HK-2 (cell line): ENCODE data around the gene SHC3.

Source experiments
- DNase-seq: peaks from one replicate; pipeline ENCODE4 v3.0.0-alpha.2; 2018; ENCODE audit not compliant: unreplicated experiment

The SHC3 gene

GRCh38 chr9:89185980-89186379 lies 7.4 kb upstream of the SHC3 start:
- DNase-seq: no peak

GRCh38 chr9:89183146-89183545 lies 4.5 kb upstream of the SHC3 start:
- no peak for DNase-seq

GRCh38 chr9:89182369-89182768 lies 3.8 kb upstream of the SHC3 start:
- DNase-seq: no peak

GRCh38 chr9:89179895-89180734 lies 1.5 kb upstream of the SHC3 start:
- DNase-seq: peak; percentile 89

GRCh38 chr9:89179540-89179894 lies 899 bp upstream of the SHC3 start:
- no peak for DNase-seq

GRCh38 chr9:89178830-89179539 lies 367 bp upstream of the SHC3 start:
- no peak for DNase-seq

GRCh38 chr9:89177012-89177943 lies 1.3 kb downstream of the SHC3 start:
- peak; percentile 28 for DNase-seq

GRCh38 chr9:89175828-89176261 lies 2.8 kb downstream of the SHC3 start:
- DNase-seq: no peak

- no peak for DNase-seq
Measured at GRCh38 chr9:89174291-89174690, 4.3 kb downstream of the SHC3 start.

- no peak for DNase-seq
Measured at GRCh38 chr9:89173072-89173471, 5.5 kb downstream of the SHC3 start.

GRCh38 chr9:89172398-89172797 lies 6.2 kb downstream of the SHC3 start:
- DNase-seq: no peak

- DNase-seq: no peak
Measured at GRCh38 chr9:89171693-89172092, 6.9 kb downstream of the SHC3 start.

- DNase-seq: no peak
Measured at GRCh38 chr9:89171231-89171630, 7.4 kb downstream of the SHC3 start.

GRCh38 chr9:89168901-89169813 lies 9.5 kb downstream of the SHC3 start:
- DNase-seq: no peak

GRCh38 chr9:89167788-89168187 lies 10.8 kb downstream of the SHC3 start:
- no peak for DNase-seq

- no peak for DNase-seq
Measured at GRCh38 chr9:89166852-89167251, 11.8 kb downstream of the SHC3 start.

GRCh38 chr9:89165880-89166279 lies 12.7 kb downstream of the SHC3 start:
- no peak for DNase-seq

GRCh38 chr9:89165341-89165740 lies 13.3 kb downstream of the SHC3 start:
- no peak for DNase-seq

- DNase-seq: no peak
Measured at GRCh38 chr9:89161221-89161620, 17.4 kb downstream of the SHC3 start.

GRCh38 chr9:89160806-89161205 lies 17.8 kb downstream of the SHC3 start:
- no peak for DNase-seq
